GM23248 (cell line): ENCODE data around the gene TPK1.

Experiments
- EZH2 ChIP-seq: fragments of 200-600 bp; sonication (generic); IDR thresholded peaks from 2 replicates; pipeline ENCODE4 v1.6.1; 2018; ENCODE audit warnings: antibody characterized with exemption, mild to moderate bottlenecking; ENCODE audit not compliant: insufficient read depth, poor library complexity, severe bottlenecking
- EZH2phosphoT487 ChIP-seq: fragments of 200-600 bp; sonication (generic); IDR thresholded peaks from 2 replicates; pipeline ENCODE4 v1.6.1; 2018; ENCODE audit warnings: antibody characterized with exemption, moderate library complexity, mild to moderate bottlenecking, low read depth; ENCODE audit not compliant: insufficient read depth

DNA sequence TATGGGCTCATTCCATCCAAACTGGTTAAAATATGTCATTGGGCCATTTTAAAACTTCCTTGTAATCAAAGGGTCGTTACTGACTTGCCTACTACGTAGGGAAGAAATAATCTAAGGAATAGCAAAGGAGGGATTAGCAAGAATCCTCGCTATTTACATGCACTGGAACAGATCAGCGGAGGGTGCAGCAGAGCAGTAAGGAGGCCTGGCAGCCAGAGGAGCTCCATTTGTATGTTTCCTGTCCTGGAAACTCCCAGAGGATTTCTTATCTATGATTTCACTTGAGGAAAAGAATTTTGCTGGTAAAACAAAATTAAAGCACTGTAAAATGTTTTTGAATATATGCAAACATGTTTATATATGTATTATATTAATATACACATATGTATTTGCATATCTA lies 107.3 kb downstream of the TPK1 start:
- TF ChIP-seq EZH2 (no peak), EZH2phosphoT487 (no peak)
